Trophoblast cell (in vitro differentiated cells and primary cell): ENCODE measurements around the gene SYT13.
A peak's percentile ranks its signal among the peaks of the same experiment; 100 is the strongest.

Experiments
- DNase-seq, 2 donors: peaks; one replicate each; pipeline ENCODE4 v3.0.0-alpha.2; 2016
- H2AFZ ChIP-seq: 2 replicates; pipeline ENCODE4 v1.6.1; 2013; ENCODE audit warnings: low read length, moderate library complexity, mild to moderate bottlenecking; ENCODE audit not compliant: insufficient read depth, poor library complexity
- H2AK5ac ChIP-seq: 2 replicates; pipeline ENCODE4 v1.6.1; 2013; ENCODE audit warnings: mild to moderate bottlenecking, low read length
- H2BK120ac ChIP-seq: 2 replicates; pipeline ENCODE4 v1.6.1; 2013; ENCODE audit warnings: low read length, mild to moderate bottlenecking, moderate library complexity; ENCODE audit not compliant: insufficient read depth, poor library complexity
- H2BK12ac ChIP-seq: 2 replicates; pipeline ENCODE4 v1.6.1; 2013; ENCODE audit warnings: mild to moderate bottlenecking, low read length, moderate library complexity
- H2BK5ac ChIP-seq: 2 replicates; pipeline ENCODE4 v1.6.1; 2013; ENCODE audit warnings: low read length, low read depth, moderate library complexity, mild to moderate bottlenecking; ENCODE audit not compliant: poor library complexity
- H3K14ac ChIP-seq: 2 replicates; pipeline ENCODE4 v1.6.1; 2013; ENCODE audit warnings: mild to moderate bottlenecking, low read length
- H3K18ac ChIP-seq: 2 replicates; pipeline ENCODE4 v1.6.1; 2013; ENCODE audit warnings: mild to moderate bottlenecking, low read length
- H3K23ac ChIP-seq: 2 replicates; pipeline ENCODE4 v1.6.1; 2013; ENCODE audit warnings: low read length
- H3K27ac ChIP-seq: 2 replicates; pipeline ENCODE4 v1.5.1; 2013; ENCODE audit warnings: low read depth, mild to moderate bottlenecking, inconsistent platforms, low read length, moderate library complexity
- H3K27me3 ChIP-seq: 2 replicates; pipeline ENCODE4 v1.6.1; 2013; ENCODE audit warnings: inconsistent platforms, mild to moderate bottlenecking, low read length, moderate library complexity; ENCODE audit not compliant: insufficient read depth
- H3K36me3 ChIP-seq, 2 experiments: 1 replicate in 1 of 2; 2 replicates in 1 of 2; pipeline ENCODE4 v1.6.1; 2013; ENCODE audit warnings: low read length in 2 of 2, mild to moderate bottlenecking in 2 of 2, moderate library complexity in 1 of 2; ENCODE audit not compliant: insufficient read depth in 2 of 2, control insufficient read depth in 1 of 2
- H3K4ac ChIP-seq: 2 replicates; pipeline ENCODE4 v1.6.1; 2013; ENCODE audit warnings: low read depth, mild to moderate bottlenecking, low read length, moderate library complexity
- H3K4me1 ChIP-seq, 2 experiments: 1 replicate in 1 of 2; 2 replicates in 1 of 2; pipeline ENCODE4 v1.6.1; 2013; ENCODE audit warnings: low read length in 2 of 2, mild to moderate bottlenecking in 2 of 2, moderate library complexity in 1 of 2; ENCODE audit not compliant: insufficient read depth in 2 of 2, control insufficient read depth in 1 of 2
- H3K4me2 ChIP-seq: 2 replicates; pipeline ENCODE4 v1.6.1; 2013; ENCODE audit warnings: inconsistent platforms, mild to moderate bottlenecking, low read length, moderate library complexity
- H3K4me3 ChIP-seq: 2 replicates; pipeline ENCODE4 v1.5.1; 2013; ENCODE audit warnings: mild to moderate bottlenecking, low read depth, low read length, inconsistent platforms
- H3K79me1 ChIP-seq: one replicate; pipeline ENCODE4 v1.6.1; 2013; ENCODE audit warnings: low read length
- H3K79me2 ChIP-seq: 2 replicates; pipeline ENCODE4 v1.6.1; 2013; ENCODE audit warnings: low read length, mild to moderate bottlenecking; ENCODE audit not compliant: control insufficient read depth, insufficient read depth, poor library complexity
- H3K9ac ChIP-seq: 2 replicates; pipeline ENCODE4 v1.6.1; 2013; ENCODE audit warnings: mild to moderate bottlenecking, low read length
- H3K9me3 ChIP-seq: 2 replicates; pipeline ENCODE4 v1.6.1; 2013; ENCODE audit warnings: low read depth, mild to moderate bottlenecking, control low read depth, inconsistent platforms, low read length; ENCODE audit not compliant: insufficient read depth
- H4K12ac ChIP-seq: 2 replicates; pipeline ENCODE4 v1.6.1; 2013; ENCODE audit warnings: low read depth, mild to moderate bottlenecking, low read length, moderate library complexity
- H4K8ac ChIP-seq: 2 replicates; pipeline ENCODE4 v1.6.1; 2013; ENCODE audit warnings: low read depth, mild to moderate bottlenecking, low read length, moderate library complexity
- H4K91ac ChIP-seq: one replicate; pipeline ENCODE4 v1.6.1; 2013; ENCODE audit warnings: low read depth, mild to moderate bottlenecking, low read length, moderate library complexity
- WGBS: extraction: QIAGEN DNeasy Blood & Tissue Kit; methylation state at CpG from one replicate; pipeline ENCODE4 v1.1.7; 2013; ENCODE audit warnings: missing lambda C conversion rate; ENCODE audit not compliant: insufficient read length, insufficient coverage; ENCODE audit errors: extremely low coverage; 5-methylcytosine and 5-hydroxymethylcytosine counted together

SYT13 gene

GRCh38 chr11:45245218-45246045 lies 40.7 kb downstream of the SYT13 start:
- Histone ChIP-seq H2AK5ac (no peak overlapping the region), H3K4me3 (no peak overlapping the region), H2AFZ (no peak overlapping the region), H3K27me3 (no peaks in the 10 kb centered on the region), H3K79me2 (no peaks in the 10 kb centered on the region), H4K12ac (no peak overlapping the region), H3K79me1 (no peaks in the 10 kb centered on the region), H3K4me2 (no peak overlapping the region), H2BK120ac (no peak overlapping the region), H3K4me1 (no peaks in the 10 kb centered on the region), H3K9me3 (no peaks in the 10 kb centered on the region), H3K23ac (no peak overlapping the region), H3K18ac (no peak overlapping the region), H3K14ac (no peak overlapping the region), H3K36me3 (no peaks in the 10 kb centered on the region), H2BK5ac (no peak overlapping the region), H4K8ac (no peak overlapping the region), H4K91ac (no peak overlapping the region), H3K27ac (no peak overlapping the region), H3K4ac (no peak overlapping the region), H2BK12ac (no peak overlapping the region), H3K9ac (no peak overlapping the region)
- no peak for DNase-seq
- WGBS, result no CpG with 5 or more reads among the region's 8 CpGs

GRCh38 chr11:45243967-45244366 lies 42.2 kb downstream of the SYT13 start:
- Histone ChIP-seq H3K4ac (no peak overlapping the region), H2AFZ (no peak overlapping the region), H3K4me3 (no peak overlapping the region)

GRCh38 chr11:45239733-45240132 lies 46.4 kb downstream of the SYT13 start:
- no CpG with 5 or more reads among the region's 1 CpG for WGBS
- H4K12ac ChIP-seq, result no peak overlapping the region
- H3K4me3 ChIP-seq, result no peak overlapping the region
- H3K14ac ChIP-seq, result no peak overlapping the region
- no peak overlapping the region for H3K4me2 ChIP-seq
- no peak overlapping the region for H2BK5ac ChIP-seq
- no peak overlapping the region for H4K8ac ChIP-seq
- H3K18ac ChIP-seq, result no peak overlapping the region
- no peak overlapping the region for H2BK120ac ChIP-seq
- H3K4me1 ChIP-seq, result no peaks in the 10 kb centered on the region
- H2AK5ac ChIP-seq, result no peak overlapping the region
- no peaks in the 10 kb centered on the region for H3K27me3 ChIP-seq
- no peaks in the 10 kb centered on the region for H3K36me3 ChIP-seq
- H3K79me2 ChIP-seq, result no peaks in the 10 kb centered on the region
- no peak overlapping the region for H3K4ac ChIP-seq
- no peak overlapping the region for H3K27ac ChIP-seq
- H3K9me3 ChIP-seq, result no peaks in the 10 kb centered on the region
- H3K9ac ChIP-seq, result no peak overlapping the region
- DNase-seq, result no peak
- no peak overlapping the region for H4K91ac ChIP-seq
- no peak overlapping the region for H2AFZ ChIP-seq
- H2BK12ac ChIP-seq, result no peak overlapping the region
- no peak overlapping the region for H3K23ac ChIP-seq
- H3K79me1 ChIP-seq, result no peaks in the 10 kb centered on the region

More at GRCh38 chr11:45243967-45244366, 42.2 kb downstream of the SYT13 start:
- Histone ChIP-seq H3K79me1 (no peaks in the 10 kb centered on the region), H3K9ac (no peak overlapping the region), H3K14ac (no peak overlapping the region), H4K12ac (no peak overlapping the region), H3K27ac (no peak overlapping the region), H2BK5ac (no peak overlapping the region), H3K23ac (no peak overlapping the region), H3K4me1 (no peaks in the 10 kb centered on the region), H3K9me3 (no peaks in the 10 kb centered on the region), H2AK5ac (no peak overlapping the region), H3K36me3 (no peaks in the 10 kb centered on the region), H3K79me2 (no peaks in the 10 kb centered on the region), H3K18ac (no peak overlapping the region), H2BK12ac (no peak overlapping the region), H3K4me2 (no peak overlapping the region), H4K8ac (no peak overlapping the region), H2BK120ac (no peak overlapping the region), H3K27me3 (no peaks in the 10 kb centered on the region), H4K91ac (no peak overlapping the region)
- DNase-seq, result no peak
- no CpG with 5 or more reads among the region's 12 CpGs for WGBS

GRCh38 chr11:45238724-45239123 lies 47.4 kb downstream of the SYT13 start:
- Histone ChIP-seq H3K4ac (no peak overlapping the region), H3K9me3 (no peaks in the 10 kb centered on the region), H2BK12ac (no peak overlapping the region), H3K23ac (no peak overlapping the region), H3K9ac (no peak overlapping the region), H3K27me3 (no peaks in the 10 kb centered on the region), H3K79me1 (no peaks in the 10 kb centered on the region), H4K91ac (no peak overlapping the region), H2BK120ac (no peak overlapping the region), H3K36me3 (no peaks in the 10 kb centered on the region), H3K4me3 (no peak overlapping the region), H4K12ac (no peak overlapping the region), H3K79me2 (no peaks in the 10 kb centered on the region), H4K8ac (no peak overlapping the region), H2AFZ (no peak overlapping the region), H2AK5ac (no peak overlapping the region), H3K14ac (no peak overlapping the region), H3K18ac (no peak overlapping the region), H3K4me2 (no peak overlapping the region), H2BK5ac (no peak overlapping the region), H3K4me1 (no peaks in the 10 kb centered on the region), H3K27ac (no peak overlapping the region)
- DNase-seq, result peak; percentile 19 to 23
- no CpG with 5 or more reads among the region's 3 CpGs for WGBS
